WTC11 (cell line): Measurements from ENCODE around the gene FOLR2. TPM values are rescaled to one million over a fixed set of nuclear protein-coding genes. Genes with fewer than 3 reads are reported as not detected.

Experiments used
- ATAC-seq: fragments of 200-7000 bp; cut with Tn5 transposase; 2 replicates; pipeline ENCODE4 v1.10.0; 2021; ENCODE audit warnings: mild to moderate bottlenecking, moderate library complexity
- CTCF ChIA-PET: fragments of 300-600 bp; sonication (Branson Sonifier 250); formaldehyde crosslinking; loops from one replicate; lab custom pipeline; 2021; ENCODE audit warnings: antibody characterized with exemption; lab: Charles Lee
- POLR2A ChIA-PET: fragments of 350-600 bp; sonication (Branson Sonifier 250); formaldehyde crosslinking; loops from one replicate; lab custom pipeline; 2021; ENCODE audit warnings: antibody characterized with exemption; lab: Charles Lee
- DNase-seq: peaks from one replicate; pipeline ENCODE4 v3.0.0; 2021; ENCODE audit warnings: low spot score
- H3K27ac Mint-ChIP-seq: 2 replicates; pipeline ENCODE4 v1.8.0; 2021; ENCODE audit warnings: mixed read lengths
- H3K27me3 Mint-ChIP-seq: 2 replicates; pipeline ENCODE4 v1.8.0; 2021; ENCODE audit warnings: low read depth, mild to moderate bottlenecking, moderate library complexity, mixed read lengths
- H3K36me3 Mint-ChIP-seq: 2 replicates; pipeline ENCODE4 v1.8.0; 2021; ENCODE audit warnings: mixed read lengths
- H3K4me1 Mint-ChIP-seq: 2 replicates; pipeline ENCODE4 v1.8.0; 2022; ENCODE audit warnings: mixed read lengths
- H3K4me3 Mint-ChIP-seq: 2 replicates; pipeline ENCODE4 v1.8.0; 2021; ENCODE audit warnings: mild to moderate bottlenecking, moderate library complexity, mixed read lengths
- H3K9me3 Mint-ChIP-seq: 2 replicates; pipeline ENCODE4 v1.8.0; 2021; ENCODE audit warnings: mixed read lengths
- GTF2I ChIP-seq: fragments of 250-450 bp; sonication (Bioruptor Pico); conservative IDR thresholded peaks from 2 replicates; pipeline ENCODE4 v1.4.0; 2021; ENCODE audit warnings: mild to moderate bottlenecking
- SP1 ChIP-seq: sonication (generic); formaldehyde crosslinking; conservative IDR thresholded peaks from 2 replicates; pipeline ENCODE4 v1.8.1; 2022; ENCODE audit warnings: missing genetic modification reagents
- TEAD4 ChIP-seq: sonication (generic); formaldehyde crosslinking; IDR thresholded peaks from 2 replicates; pipeline ENCODE4 v1.8.0; 2022; ENCODE audit warnings: mild to moderate bottlenecking, missing genetic modification reagents
- TP53 ChIP-seq: sonication (generic); formaldehyde crosslinking; IDR thresholded peaks from 2 replicates; pipeline ENCODE4 v1.8.1; 2023; ENCODE audit warnings: mild to moderate bottlenecking, missing genetic modification reagents
- ZBTB21 ChIP-seq: sonication (generic); formaldehyde crosslinking; IDR thresholded peaks from 2 replicates; pipeline ENCODE4 v1.8.1; 2023; ENCODE audit warnings: mild to moderate bottlenecking, missing genetic modification reagents, borderline replicate concordance
- total RNA-seq: library from RNA; stranded (reverse); gene quantifications from 3 replicates; pipeline ENCODE4 v1.2.3, GENCODE V29; 2021
- TF ChIP-seq, protein P1 (sequence below): sonication (generic); formaldehyde crosslinking; IDR thresholded peaks from 2 replicates; pipeline ENCODE4 v1.8.1; 2023; ENCODE audit warnings: mild to moderate bottlenecking, missing genetic modification reagents, moderate library complexity
- TF ChIP-seq, protein P2 (sequence below): sonication (generic); formaldehyde crosslinking; IDR thresholded peaks from 2 replicates; pipeline ENCODE4 v1.8.0; 2022; ENCODE audit warnings: mild to moderate bottlenecking, missing genetic modification reagents
- TF ChIP-seq, protein P3 (sequence below): fragments of 200-600 bp; IDR thresholded peaks from 2 replicates; pipeline ENCODE4 v1.8.0; 2022; ENCODE audit warnings: antibody characterized with exemption
- TF ChIP-seq, protein P4 (sequence below): sonication (generic); formaldehyde crosslinking; IDR thresholded peaks from 2 replicates; pipeline ENCODE4 v1.8.0; 2022; ENCODE audit warnings: missing genetic modification reagents
- TF ChIP-seq, protein P5 (sequence below): sonication (generic); formaldehyde crosslinking; IDR thresholded peaks from 2 replicates; pipeline ENCODE4 v1.8.0; 2023; ENCODE audit warnings: mild to moderate bottlenecking, missing genetic modification reagents
- TF ChIP-seq, protein P6 (sequence below): sonication (generic); formaldehyde crosslinking; IDR thresholded peaks from 2 replicates; pipeline ENCODE4 v1.8.1; 2023; ENCODE audit warnings: mild to moderate bottlenecking, moderate library complexity, missing genetic modification reagents
- TF ChIP-seq, protein P7 (sequence below): fragments of 250-450 bp; sonication (Bioruptor Pico); IDR thresholded peaks from 2 replicates; pipeline ENCODE4 v1.8.0; 2021; ENCODE audit warnings: mild to moderate bottlenecking

FOLR2 gene
- total RNA-seq, 1 experiment from 2014 or later = not detected

DNA sequence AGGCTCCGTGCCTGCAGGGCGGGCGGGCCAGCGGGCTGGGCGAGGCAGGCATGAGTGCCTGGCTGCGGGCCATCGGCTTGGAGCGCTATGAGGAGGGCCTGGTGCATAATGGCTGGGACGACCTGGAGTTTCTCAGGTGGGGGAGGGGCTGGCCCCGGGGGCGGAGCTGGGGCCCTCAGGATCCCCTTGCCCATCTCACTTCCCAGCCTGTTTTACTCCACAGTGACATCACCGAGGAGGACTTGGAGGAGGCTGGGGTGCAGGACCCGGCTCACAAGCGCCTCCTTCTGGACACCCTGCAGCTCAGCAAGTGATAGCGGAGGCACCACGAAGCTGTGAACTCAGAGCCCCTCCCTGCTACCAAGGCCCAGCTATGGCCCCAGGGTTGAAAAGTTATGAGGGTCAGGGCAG, 21.5 kb downstream of the FOLR2 start:
- Mint-ChIP-seq H3K36me3 (peaks cover 21% of the 10 kb centered on the region), H3K4me3 (peak overlapping the region; percentile 73), H3K27me3 (peaks cover 46% of the 10 kb centered on the region), H3K4me1 (peaks cover 31% of the 10 kb centered on the region), H3K27ac (no peak overlapping the region), H3K9me3 (no peaks in the 10 kb centered on the region)
- POLR2A ChIA-PET = interaction anchor here (0.6 to 5.7 kb wide), 5 partner anchors 9 to 310 kb away, joined by 3 to 37 read pairs (median 3); partner anchors contain the start of genes INPPL1 and XNDC1N
- CTCF ChIA-PET = interaction anchor here (0.6 to 4.8 kb wide), 38 partner anchors 9 to 352 kb away, joined by 3 to 123 read pairs (median 4); partner anchors contain the start of genes ANAPC15, CLPB, FOLR2 and INPPL1
- DNase-seq (peak; percentile 94), ATAC-seq (peak; percentile 81)
- TF ChIP-seq, protein P1, sequence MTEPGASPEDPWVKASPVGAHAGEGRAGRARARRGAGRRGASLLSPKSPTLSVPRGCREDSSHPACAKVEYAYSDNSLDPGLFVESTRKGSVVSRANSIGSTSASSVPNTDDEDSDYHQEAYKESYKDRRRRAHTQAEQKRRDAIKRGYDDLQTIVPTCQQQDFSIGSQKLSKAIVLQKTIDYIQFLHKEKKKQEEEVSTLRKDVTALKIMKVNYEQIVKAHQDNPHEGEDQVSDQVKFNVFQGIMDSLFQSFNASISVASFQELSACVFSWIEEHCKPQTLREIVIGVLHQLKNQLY = no peak
- TF ChIP-seq ZBTB21 (CRISPR knock-in tag) (peak; percentile 41), TP53 (CRISPR knock-in tag) (no peak), SP1 (CRISPR knock-in tag) (peak; percentile 70), TEAD4 (CRISPR knock-in tag) (no peak), GTF2I (no peak)
- TF ChIP-seq, protein P2, sequence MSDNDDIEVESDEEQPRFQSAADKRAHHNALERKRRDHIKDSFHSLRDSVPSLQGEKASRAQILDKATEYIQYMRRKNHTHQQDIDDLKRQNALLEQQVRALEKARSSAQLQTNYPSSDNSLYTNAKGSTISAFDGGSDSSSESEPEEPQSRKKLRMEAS = peak; percentile 47; the same call in 1 of the 2 replicates
- TF ChIP-seq, protein P3, sequence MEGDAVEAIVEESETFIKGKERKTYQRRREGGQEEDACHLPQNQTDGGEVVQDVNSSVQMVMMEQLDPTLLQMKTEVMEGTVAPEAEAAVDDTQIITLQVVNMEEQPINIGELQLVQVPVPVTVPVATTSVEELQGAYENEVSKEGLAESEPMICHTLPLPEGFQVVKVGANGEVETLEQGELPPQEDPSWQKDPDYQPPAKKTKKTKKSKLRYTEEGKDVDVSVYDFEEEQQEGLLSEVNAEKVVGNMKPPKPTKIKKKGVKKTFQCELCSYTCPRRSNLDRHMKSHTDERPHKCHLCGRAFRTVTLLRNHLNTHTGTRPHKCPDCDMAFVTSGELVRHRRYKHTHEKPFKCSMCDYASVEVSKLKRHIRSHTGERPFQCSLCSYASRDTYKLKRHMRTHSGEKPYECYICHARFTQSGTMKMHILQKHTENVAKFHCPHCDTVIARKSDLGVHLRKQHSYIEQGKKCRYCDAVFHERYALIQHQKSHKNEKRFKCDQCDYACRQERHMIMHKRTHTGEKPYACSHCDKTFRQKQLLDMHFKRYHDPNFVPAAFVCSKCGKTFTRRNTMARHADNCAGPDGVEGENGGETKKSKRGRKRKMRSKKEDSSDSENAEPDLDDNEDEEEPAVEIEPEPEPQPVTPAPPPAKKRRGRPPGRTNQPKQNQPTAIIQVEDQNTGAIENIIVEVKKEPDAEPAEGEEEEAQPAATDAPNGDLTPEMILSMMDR = peak; percentile 84
- TF ChIP-seq, protein P4, sequence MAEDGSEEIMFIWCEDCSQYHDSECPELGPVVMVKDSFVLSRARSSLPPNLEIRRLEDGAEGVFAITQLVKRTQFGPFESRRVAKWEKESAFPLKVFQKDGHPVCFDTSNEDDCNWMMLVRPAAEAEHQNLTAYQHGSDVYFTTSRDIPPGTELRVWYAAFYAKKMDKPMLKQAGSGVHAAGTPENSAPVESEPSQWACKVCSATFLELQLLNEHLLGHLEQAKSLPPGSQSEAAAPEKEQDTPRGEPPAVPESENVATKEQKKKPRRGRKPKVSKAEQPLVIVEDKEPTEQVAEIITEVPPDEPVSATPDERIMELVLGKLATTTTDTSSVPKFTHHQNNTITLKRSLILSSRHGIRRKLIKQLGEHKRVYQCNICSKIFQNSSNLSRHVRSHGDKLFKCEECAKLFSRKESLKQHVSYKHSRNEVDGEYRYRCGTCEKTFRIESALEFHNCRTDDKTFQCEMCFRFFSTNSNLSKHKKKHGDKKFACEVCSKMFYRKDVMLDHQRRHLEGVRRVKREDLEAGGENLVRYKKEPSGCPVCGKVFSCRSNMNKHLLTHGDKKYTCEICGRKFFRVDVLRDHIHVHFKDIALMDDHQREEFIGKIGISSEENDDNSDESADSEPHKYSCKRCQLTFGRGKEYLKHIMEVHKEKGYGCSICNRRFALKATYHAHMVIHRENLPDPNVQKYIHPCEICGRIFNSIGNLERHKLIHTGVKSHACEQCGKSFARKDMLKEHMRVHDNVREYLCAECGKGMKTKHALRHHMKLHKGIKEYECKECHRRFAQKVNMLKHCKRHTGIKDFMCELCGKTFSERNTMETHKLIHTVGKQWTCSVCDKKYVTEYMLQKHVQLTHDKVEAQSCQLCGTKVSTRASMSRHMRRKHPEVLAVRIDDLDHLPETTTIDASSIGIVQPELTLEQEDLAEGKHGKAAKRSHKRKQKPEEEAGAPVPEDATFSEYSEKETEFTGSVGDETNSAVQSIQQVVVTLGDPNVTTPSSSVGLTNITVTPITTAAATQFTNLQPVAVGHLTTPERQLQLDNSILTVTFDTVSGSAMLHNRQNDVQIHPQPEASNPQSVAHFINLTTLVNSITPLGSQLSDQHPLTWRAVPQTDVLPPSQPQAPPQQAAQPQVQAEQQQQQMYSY (CRISPR knock-in tag) = no peak
- TF ChIP-seq, protein P5, sequence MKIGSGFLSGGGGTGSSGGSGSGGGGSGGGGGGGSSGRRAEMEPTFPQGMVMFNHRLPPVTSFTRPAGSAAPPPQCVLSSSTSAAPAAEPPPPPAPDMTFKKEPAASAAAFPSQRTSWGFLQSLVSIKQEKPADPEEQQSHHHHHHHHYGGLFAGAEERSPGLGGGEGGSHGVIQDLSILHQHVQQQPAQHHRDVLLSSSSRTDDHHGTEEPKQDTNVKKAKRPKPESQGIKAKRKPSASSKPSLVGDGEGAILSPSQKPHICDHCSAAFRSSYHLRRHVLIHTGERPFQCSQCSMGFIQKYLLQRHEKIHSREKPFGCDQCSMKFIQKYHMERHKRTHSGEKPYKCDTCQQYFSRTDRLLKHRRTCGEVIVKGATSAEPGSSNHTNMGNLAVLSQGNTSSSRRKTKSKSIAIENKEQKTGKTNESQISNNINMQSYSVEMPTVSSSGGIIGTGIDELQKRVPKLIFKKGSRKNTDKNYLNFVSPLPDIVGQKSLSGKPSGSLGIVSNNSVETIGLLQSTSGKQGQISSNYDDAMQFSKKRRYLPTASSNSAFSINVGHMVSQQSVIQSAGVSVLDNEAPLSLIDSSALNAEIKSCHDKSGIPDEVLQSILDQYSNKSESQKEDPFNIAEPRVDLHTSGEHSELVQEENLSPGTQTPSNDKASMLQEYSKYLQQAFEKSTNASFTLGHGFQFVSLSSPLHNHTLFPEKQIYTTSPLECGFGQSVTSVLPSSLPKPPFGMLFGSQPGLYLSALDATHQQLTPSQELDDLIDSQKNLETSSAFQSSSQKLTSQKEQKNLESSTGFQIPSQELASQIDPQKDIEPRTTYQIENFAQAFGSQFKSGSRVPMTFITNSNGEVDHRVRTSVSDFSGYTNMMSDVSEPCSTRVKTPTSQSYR = peak; percentile 91
- TF ChIP-seq, protein P6, sequence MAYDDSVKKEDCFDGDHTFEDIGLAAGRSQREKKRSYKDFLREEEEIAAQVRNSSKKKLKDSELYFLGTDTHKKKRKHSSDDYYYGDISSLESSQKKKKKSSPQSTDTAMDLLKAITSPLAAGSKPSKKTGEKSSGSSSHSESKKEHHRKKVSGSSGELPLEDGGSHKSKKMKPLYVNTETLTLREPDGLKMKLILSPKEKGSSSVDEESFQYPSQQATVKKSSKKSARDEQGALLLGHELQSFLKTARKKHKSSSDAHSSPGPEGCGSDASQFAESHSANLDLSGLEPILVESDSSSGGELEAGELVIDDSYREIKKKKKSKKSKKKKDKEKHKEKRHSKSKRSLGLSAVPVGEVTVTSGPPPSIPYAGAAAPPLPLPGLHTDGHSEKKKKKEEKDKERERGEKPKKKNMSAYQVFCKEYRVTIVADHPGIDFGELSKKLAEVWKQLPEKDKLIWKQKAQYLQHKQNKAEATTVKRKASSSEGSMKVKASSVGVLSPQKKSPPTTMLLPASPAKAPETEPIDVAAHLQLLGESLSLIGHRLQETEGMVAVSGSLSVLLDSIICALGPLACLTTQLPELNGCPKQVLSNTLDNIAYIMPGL = peak; percentile 29; the same call in 1 of the 2 replicates
- TF ChIP-seq, protein P7, sequence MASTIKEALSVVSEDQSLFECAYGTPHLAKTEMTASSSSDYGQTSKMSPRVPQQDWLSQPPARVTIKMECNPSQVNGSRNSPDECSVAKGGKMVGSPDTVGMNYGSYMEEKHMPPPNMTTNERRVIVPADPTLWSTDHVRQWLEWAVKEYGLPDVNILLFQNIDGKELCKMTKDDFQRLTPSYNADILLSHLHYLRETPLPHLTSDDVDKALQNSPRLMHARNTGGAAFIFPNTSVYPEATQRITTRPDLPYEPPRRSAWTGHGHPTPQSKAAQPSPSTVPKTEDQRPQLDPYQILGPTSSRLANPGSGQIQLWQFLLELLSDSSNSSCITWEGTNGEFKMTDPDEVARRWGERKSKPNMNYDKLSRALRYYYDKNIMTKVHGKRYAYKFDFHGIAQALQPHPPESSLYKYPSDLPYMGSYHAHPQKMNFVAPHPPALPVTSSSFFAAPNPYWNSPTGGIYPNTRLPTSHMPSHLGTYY = no peak
- TF ChIP-seq, all 79 proteins: peak for 6
